ENCODE data around the gene MPP7. TPM values are rescaled to one million over a fixed set of nuclear protein-coding genes. Genes with fewer than 3 reads are reported as not detected.

Gene MPP7
- total RNA-seq, 2 experiments from 2014 or later, result 11.6 to 12.8 TPM

DNA sequence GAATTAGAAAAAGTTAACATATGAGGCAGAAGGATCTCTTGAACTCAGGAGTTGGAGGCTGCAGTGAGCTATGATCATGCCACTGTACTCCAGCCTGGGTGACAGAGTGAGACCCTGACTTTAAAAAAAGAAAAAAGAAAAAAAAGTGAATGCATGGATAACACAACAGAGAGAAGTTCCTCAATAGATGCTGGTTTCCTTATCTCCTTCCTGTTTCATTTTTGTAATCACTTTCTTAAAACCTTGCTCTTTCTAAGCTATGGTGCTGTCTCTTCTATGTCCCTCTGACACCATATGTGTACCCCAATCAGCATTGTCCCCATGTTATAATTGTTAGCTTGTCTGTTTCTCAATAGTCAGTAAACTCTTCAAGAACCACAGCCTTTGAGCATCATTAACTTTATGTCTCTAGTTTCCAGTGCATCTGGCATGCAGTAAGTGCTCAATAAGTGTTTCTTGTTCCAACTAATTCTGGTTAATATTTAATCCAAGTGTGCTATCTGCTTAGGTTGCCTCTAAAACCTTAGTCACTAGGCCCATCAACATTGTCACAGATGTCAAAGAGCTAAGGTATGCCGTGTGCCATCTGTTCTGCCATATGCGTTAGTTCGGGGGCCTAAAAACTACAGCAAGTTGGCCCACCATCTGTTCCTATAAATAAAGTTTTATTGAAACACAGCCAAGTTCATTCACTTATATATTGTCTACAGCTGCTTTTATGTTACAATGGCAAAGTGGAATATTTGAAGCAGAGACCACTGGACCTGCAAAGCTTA, 36.2 kb downstream of the MPP7 start:
- no peak overlapping the region for H3K27ac Mint-ChIP-seq
- no peak for DNase-seq
- H3K4me1 Mint-ChIP-seq (ENCODE audit: low read depth), result peaks cover 4% of the 10 kb centered on the region
- no peaks in the 10 kb centered on the region for H3K27me3 Mint-ChIP-seq
- ChIA-PET CTCF (interaction anchor here (0.7 to 3.1 kb wide), 4 partner anchors 15 to 127 kb away, joined by 3 to 12 read pairs (median 4); no protein-coding TSS in a partner anchor), POLR2A (no interaction called here)
- H3K36me3 Mint-ChIP-seq, result peaks cover 8% of the 10 kb centered on the region
- intact Hi-C loops (cut with micrococcal nuclease), result no loop called here
- H3K4me3 Mint-ChIP-seq, result no peak overlapping the region
- H3K9me3 Mint-ChIP-seq, result no peaks in the 10 kb centered on the region

DNA sequence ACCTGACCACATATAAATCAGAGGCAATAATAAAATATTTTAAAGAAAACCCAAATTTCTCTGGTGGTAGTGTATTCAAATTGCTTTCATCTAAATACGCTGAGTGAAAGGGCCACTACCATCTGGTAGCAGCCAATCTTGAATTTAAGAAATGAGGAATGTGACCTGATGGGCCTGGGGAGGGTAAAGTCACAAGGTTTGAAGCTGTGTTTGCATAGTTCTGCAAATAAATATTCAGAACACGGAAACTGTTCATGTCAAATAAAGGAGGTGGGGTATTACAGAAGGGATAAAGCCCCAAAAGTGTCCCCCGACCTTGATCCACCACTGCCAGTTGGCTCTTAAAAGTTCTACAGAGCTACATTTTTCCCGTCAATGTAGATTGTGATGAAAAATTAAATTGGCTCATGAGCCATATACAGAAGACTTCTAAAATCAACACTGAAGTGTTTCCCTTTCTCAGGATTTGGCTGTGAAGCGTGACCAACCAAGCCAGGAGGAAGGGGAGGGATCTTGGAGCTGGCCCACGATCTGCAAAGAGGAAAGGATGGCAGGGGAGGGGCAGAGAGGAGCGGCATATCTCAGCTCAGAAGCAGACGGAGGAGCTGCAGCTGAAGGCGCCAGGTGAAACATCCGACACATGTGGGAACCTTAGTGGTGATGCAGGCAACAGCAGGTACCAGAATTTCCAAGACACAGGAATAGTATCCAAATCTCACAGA, 39.6 kb downstream of the MPP7 start:
- no peak for DNase-seq
- H3K27me3 Mint-ChIP-seq, result no peaks in the 10 kb centered on the region
- no peak overlapping the region for H3K4me3 Mint-ChIP-seq
- H3K9me3 Mint-ChIP-seq, result no peaks in the 10 kb centered on the region
- H3K27ac Mint-ChIP-seq, result no peak overlapping the region
- H3K36me3 Mint-ChIP-seq, result peaks cover 4% of the 10 kb centered on the region
- intact Hi-C loops (cut with micrococcal nuclease), result no loop called here
- POLR2A ChIA-PET, result no interaction called here
- CTCF ChIA-PET, result interaction anchor here (1.1 to 1.7 kb wide), 5 partner anchors 11 to 130 kb away, joined by 3 to 9 read pairs (median 4); partner anchors contain the start of gene MPP7
- peaks cover 14% of the 10 kb centered on the region for H3K4me1 Mint-ChIP-seq (ENCODE audit: low read depth)

DNA sequence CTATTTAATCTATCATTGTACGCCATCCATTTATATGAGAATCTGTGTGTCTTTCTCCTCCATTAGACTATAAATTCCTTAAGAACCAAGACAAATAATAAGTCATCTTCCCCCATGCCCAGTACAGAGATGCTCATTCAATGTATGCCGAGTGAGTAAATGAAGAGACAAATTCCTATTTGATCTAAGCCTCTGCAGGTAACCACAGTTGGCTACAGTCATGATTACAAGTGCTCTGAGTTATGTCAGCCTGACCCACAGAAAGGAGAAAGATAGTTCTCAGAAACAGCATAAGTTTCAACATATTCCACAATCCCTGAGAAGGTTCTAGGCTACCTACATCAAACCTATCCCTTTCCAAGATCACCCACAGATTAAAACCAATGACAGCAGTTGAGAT, 46.1 kb downstream of the MPP7 start:
- H3K27me3 Mint-ChIP-seq, result no peaks in the 10 kb centered on the region
- POLR2A ChIA-PET, result no interaction called here
- H3K27ac Mint-ChIP-seq, result no peak overlapping the region
- no peak overlapping the region for H3K4me3 Mint-ChIP-seq
- no peak for DNase-seq
- H3K4me1 Mint-ChIP-seq (ENCODE audit: low read depth), result peaks cover 19% of the 10 kb centered on the region
- no peaks in the 10 kb centered on the region for H3K9me3 Mint-ChIP-seq
- intact Hi-C loops (cut with micrococcal nuclease), result no loop called here
- no peaks in the 10 kb centered on the region for H3K36me3 Mint-ChIP-seq
- CTCF ChIA-PET, result no interaction called here

DNA sequence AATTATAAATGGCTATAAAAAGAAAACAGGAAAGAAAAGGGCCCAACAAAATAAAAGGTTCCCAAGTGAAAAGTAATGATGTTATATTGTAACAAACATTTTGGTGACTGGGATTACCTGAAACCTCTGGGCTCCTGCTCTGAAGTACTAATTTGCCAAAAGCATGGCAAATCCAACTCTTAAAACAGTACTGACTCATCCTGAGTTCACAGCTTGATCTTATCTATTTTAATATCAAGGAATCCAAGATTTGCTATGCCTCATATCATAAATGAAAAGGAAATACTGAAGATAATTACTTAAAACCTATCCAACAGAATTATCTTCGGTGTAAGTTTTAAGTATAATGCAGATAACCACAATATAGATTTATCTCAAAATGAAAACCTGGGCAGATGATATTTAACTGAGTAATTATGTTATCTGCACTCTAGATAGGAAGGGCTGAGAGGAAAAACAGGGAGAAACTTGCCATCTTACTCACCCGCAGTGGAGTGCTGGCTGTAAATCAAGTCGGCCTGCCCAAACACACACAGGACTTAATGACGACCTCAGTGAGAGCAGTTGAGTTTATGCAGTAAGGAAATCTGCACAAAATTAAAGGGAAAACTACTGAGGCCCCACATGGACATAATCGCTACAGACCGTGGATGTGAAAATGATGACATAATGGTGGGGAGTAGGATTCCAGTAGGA, 48.4 kb downstream of the MPP7 start:
- Mint-ChIP-seq H3K36me3 (no peaks in the 10 kb centered on the region), H3K27ac (no peak overlapping the region), H3K27me3 (no peaks in the 10 kb centered on the region), H3K4me1 (ENCODE audit: low read depth) (peaks cover 8% of the 10 kb centered on the region), H3K9me3 (no peaks in the 10 kb centered on the region), H3K4me3 (no peak overlapping the region)
- no peak for DNase-seq
- ChIA-PET CTCF (interaction anchor here (1.9 to 5.6 kb wide), 2 partner anchors 129 to 139 kb away, joined by 6 to 153 read pairs; no protein-coding TSS in a partner anchor), POLR2A (no interaction called here)
- intact Hi-C loops (cut with micrococcal nuclease), result no loop called here

DNA sequence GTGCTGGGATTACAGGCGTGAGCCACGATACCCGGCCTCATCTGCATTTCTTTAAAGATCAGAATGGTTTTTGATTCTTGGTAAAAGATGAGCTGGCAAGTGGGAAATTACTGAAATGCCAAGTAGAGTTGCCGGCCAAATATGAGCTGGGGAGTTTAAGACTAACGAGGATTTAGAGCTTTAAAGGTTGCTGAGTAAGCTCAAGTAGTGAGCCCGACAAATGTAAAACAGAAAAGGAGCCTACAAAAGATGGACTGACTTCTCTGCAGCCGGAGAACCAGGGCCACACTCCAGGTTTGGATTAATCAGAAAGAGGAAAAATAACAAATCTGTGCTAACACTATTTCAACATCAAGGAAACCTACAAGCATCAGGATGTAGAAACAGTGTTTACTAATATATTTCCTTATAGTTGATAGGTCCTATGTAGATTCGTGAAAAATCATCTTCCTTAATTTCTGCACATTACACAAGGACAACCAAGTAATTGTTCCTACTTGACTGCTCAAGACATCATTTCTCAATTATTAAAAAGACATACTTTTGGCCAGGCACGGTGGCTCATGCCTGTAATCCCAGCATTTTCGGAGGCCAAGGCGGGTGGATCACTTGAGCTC, 49.6 kb downstream of the MPP7 start:
- DNase-seq, result no peak
- Mint-ChIP-seq H3K9me3 (no peaks in the 10 kb centered on the region), H3K4me1 (ENCODE audit: low read depth) (peaks cover 10% of the 10 kb centered on the region), H3K36me3 (no peaks in the 10 kb centered on the region), H3K4me3 (no peak overlapping the region), H3K27me3 (no peaks in the 10 kb centered on the region), H3K27ac (no peak overlapping the region)
- ChIA-PET CTCF (interaction anchor here (1.0 to 5.6 kb wide), 6 partner anchors 10 to 140 kb away, joined by 3 to 153 read pairs (median 4); partner anchors contain the start of gene MPP7), POLR2A (no interaction called here)
- intact Hi-C loops (cut with micrococcal nuclease), result no loop called here

Small RNAs within 50 kb of the gene (microRNA-seq; reads per million reads assigned to microRNA genes)
- not detected for gene MIR8086 (ENCODE audit: borderline microRNAs expressed, borderline number of aligned reads, borderline replicate concordance)

Other genes with a start within 250 kb of the MPP7 start
- 10 to 100 TPM; 92.9 to 93.1 TPM for gene WAC, start 230.1 kb upstream of the MPP7 start, total RNA-seq

Data from activated CD4-positive, alpha-beta memory T cell treated with anti-CD3 and anti-CD28 coated beads for 36 hours (primary cell).